AG08396 (cell line): Measurements from ENCODE around the gene DAAM2.

Experiments used
- DNase-seq: peaks from one replicate; pipeline ENCODE4 v3.0.0; 2012; ENCODE audit warnings: low spot score, mixed read lengths

DAAM2 gene

GRCh38 chr6:39887692-39888450 lies 95.7 kb downstream of the DAAM2 start:
- DNase-seq = peak; percentile 91

DNA sequence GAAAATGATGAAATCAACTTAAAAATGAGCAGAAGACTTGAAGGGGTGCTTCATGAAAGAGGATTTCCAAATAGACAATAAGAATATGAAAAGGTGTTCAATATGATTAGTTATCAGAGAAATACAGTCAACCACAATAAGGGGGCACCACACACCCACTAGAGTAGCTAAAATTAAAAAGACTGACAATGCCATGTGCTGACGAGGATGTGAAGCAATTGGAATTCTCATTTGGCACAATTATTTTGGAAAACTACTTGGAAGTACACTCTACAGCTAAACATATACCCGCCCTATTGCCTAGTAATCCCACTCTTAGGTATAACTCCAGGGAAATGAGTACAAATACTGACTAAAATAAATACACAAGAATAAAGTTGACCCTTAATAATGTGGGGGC lies 97.1 kb downstream of the DAAM2 start:
- no peak for DNase-seq

- DNase-seq = no peak
Observed at GRCh38 chr6:39891353-39891752, 99.2 kb downstream of the DAAM2 start.

GRCh38 chr6:39891976-39892375 lies 99.8 kb downstream of the DAAM2 start:
- DNase-seq = no peak

DNA sequence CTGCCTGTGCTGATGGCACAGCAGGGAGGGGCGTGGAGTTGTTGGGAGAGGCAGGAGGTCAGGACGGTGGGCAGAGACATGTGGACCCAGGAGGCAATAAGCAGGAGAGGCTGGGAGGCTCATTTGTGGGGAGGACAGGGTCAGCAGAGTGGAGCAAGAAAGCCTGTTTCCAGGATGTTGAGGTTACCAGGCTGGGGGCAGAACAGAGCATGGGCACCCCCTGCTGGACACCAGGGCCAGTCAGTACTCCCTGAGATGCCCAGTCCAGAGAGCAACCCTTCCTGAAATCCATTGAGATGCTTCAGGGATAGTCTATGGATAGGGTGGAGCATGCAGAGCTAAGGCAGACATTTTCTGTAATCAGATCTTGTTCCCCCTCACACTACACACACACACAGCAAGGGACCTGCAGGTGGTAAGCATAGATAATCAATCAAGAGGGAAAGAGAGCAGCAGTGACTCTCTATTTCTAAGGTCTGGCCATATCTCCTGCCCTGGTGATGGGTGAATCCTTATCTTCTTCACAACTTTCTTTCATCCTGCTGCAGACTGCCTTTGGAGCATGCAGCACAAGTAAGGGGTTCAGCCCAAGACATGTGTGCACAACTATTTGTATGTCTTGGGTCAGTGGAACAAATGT lies 100.4 kb downstream of the DAAM2 start:
- peak; percentile 84 for DNase-seq

DNA sequence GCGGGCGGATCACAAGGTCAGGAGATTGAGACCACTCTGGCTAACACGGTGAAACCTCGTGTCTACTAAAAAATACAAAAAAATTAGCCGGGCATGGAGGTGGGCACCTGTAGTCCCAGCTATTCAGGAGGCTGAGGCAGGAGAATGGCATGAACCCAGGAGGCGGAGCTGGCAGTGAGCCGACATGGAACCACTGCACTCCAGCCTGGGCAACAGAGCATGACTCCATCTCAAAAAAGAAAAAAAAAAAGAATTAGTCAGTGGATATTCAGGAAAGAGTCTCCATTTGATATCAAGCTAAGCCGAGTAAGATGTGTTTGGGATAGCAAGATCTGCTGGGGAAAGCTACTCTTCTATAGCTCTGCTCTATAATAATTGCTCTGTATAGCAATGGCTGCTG lies 101.1 kb downstream of the DAAM2 start:
- DNase-seq = no peak

DNA sequence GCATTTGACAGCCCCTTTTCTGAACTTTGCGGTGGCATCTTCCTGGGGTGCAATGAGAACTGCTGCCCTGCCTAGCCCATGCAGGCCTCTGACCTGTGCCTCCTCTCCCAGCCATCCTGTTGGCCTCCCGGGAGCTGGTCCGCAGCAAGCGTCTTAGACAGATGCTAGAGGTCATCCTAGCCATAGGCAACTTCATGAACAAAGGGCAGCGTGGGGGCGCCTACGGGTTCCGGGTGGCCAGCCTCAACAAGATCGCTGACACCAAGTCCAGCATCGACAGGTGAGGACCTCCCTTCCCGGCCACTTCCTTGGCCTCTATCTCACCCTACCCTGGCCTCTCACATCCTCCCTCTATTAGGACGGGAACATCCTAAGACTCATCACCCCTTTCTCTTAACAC lies 104.5 kb downstream of the DAAM2 start:
- DNase-seq = no peak

GRCh38 chr6:39897698-39898097 lies 105.5 kb downstream of the DAAM2 start:
- no peak for DNase-seq

DNA sequence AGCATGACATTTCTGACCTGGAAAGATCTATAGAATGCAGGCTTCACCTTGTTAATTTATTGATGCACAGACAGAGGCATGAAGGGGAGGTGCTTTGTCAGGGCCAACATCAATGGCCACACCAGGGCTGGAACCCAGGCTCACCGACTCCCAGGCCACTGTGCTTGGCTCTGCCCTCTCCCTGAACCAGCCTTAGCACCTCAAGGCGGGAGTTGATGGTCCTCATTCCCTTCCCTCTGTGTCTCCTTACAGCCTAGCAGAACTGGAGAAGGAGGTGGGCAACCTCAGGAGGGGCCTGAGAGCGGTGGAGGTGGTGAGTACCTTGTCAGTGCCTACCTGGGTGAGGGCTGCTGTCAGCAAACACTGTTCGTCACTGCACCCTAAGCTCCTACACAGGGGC lies 106.4 kb downstream of the DAAM2 start:
- DNase-seq = no peak

DNA sequence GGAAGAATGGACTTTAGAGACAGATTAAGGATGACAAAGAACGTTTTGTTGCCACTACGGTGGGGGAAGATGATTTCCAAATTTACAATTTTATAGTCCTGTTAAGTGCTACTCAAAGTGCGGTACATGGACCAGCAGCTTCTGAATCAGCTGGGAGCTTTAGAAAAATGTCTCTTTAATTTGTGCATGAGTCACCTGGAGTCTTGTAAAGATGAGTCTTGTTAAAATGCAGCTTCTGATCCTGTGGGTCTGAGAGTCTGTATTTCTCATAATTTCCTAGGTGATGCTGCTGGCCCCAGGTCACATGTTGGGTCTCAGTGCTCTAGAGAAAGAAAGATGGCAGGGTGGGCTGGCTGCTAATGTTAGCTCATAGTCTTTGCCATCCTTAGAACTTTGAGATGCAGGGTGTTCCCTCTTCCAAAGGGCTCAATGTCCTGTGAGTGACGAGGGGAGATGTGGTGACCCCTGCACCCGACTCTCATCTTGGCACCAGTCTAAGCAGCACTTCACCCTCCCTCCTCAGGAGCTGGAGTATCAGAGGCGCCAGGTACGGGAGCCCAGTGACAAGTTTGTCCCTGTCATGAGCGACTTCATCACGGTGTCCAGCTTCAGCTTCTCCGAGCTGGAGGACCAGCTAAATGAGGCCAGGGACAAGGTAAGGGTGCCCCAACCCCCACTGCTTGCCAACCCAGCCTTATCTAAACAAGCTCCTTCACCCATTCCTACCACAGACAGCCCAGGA lies 107.5 kb downstream of the DAAM2 start:
- DNase-seq = no peak

DNA sequence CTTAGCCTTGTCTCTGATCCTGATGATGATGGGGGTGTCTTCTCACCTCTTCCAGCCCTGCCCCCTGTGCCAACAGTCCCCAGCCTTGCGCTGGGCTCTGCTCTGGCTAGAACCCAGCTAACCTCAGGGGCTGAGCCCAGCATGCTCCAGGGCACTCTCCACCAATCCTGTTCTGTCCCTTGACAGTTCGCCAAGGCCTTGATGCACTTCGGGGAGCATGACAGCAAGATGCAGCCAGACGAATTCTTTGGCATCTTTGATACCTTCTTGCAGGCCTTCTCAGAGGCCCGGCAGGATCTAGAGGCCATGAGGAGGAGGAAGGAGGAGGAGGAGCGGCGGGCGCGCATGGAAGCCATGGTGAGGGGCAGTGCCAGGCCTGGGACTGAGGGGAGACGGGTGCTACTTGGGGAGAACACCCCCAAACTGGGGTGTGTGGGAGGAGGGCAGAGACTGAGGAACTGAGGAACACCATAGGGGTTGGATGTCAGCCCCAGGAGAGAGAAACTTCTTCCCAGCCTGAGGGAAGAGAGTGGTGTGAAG lies 109.0 kb downstream of the DAAM2 start:
- DNase-seq = no peak

DNA sequence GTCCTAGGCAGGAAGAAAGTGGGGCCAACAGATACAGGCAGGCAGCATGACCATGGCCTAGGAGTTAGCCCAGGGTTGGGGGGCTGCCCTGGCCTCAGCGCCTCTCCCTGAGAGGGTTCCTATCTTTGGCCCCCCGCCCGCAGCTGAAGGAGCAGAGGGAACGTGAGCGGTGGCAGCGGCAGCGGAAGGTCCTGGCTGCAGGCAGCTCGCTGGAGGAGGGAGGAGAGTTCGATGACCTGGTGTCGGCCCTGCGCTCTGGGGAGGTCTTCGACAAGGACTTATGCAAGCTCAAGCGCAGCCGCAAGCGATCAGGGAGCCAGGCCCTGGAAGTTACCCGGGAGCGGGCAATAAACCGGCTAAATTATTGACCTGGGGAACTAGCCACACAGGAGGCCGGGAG lies 109.5 kb downstream of the DAAM2 start:
- no peak for DNase-seq

DNA sequence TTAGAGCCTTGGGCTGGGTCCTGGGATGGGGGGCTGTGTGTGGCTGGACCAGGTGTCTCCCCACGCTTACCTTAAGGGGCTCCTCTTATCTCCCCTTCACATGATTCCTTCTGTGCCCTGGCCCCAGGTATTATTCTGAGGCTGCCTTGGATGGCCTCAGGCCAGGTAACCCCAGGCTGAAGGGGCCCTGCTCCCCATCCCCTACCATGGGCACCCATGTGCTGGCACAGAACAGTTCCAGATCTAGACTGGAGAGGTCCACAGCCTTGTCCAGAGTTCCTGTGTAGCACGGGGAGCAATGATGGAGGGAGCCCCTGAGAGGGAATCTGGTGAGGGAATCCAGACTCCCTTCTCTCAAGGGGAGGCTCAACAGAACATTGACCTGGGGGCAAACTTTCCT lies 110.0 kb downstream of the DAAM2 start:
- DNase-seq = no peak

- DNase-seq = no peak
Observed at GRCh38 chr6:39902786-39903465, 110.8 kb downstream of the DAAM2 start.

- no peak for DNase-seq
Observed at GRCh38 chr6:39903656-39904055, 111.5 kb downstream of the DAAM2 start.

GRCh38 chr6:39904946-39905639 lies 112.9 kb downstream of the DAAM2 start:
- no peak for DNase-seq

DNA sequence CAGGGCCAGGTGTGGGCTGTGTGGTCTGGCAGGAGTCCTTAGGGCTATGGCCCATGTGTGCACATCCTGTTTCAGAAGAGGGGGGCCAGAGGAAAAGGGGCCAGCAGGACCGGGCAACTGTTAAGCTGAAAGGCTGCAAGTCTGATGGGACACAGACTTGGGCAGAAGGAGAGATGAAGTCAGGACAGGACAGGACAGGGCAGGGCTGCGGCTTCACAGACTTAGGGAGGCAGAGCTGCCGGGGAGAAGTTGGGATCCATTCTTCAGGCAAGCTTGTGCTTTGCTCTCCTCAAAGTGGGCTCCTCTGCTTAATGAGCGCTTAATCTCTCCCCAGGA lies 113.4 kb downstream of the DAAM2 start:
- DNase-seq = no peak

GRCh38 chr6:39906318-39906761 lies 114.2 kb downstream of the DAAM2 start:
- DNase-seq = no peak

DNA sequence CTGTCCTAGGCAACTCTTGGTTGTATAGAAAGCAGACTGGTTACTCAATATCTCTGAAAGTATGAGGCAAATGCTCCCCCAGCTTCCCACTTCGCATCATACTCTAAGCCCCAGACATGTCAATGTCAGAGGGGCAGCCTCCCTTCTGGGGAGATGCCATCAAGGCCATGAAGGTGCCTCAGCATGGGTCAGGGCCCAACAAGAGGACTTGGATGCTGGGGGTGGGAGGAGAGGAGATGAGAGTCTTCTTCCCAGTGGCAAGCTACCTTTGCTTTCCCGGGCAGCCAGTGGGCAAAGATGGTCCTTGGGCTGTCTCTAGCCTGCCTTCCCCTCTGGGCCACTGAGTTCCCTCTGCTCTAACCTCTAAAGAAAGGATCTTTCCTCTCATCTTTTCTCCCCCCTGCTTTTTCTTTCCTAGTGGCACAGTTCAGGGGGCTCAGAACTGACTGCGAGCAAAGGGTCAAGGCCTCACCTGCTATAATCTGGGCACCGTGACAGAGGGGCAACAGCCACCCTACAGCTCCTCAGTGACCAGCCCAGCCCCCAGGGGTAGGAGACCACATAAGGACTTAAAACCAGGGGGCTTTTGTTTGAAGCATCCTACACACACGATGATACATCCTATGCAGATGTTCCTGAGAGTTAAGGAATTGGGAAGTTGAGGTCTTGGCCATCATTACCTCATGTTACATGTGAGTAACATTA lies 115.8 kb downstream of the DAAM2 start:
- no peak for DNase-seq

DNA sequence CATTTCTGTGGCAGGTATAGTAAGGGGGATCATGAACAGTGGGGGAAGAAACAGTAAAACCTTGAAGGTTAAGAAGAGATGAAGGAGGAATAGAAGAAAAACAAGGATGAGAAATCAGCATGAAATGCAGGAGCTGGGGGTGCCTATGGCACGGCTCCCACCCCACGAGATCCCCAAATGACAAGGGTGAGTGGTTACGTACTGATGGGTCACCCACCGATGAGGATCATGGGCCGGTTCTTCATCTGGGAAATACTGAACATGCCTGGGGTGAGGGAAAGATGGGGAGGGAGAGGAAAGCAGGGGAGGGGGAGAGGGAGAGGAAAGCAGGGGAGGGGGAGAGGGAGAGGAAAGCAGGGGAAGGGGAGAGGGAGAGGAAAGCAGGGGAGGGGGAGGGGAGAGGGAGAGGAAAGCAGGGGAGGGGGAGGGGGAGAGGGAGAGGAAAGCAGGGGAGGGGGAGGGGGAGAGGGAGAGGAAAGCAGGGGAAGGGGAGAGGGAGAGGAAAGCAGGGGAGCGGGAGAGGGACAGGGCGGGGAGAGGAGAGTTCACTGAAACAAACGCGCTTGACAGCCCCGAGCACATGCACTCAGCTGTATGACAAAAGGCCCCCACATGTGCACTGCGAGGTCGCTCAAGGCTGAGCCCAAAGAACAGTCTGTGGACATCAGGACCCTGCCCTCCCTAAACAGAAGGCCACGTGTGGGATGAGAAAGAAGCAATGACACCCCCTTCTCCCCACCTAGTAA lies 116.8 kb downstream of the DAAM2 start:
- DNase-seq = no peak
